Activated naive CD8-positive, alpha-beta T cell treated with anti-CD3 and anti-CD28 coated beads for 36 hours (primary cell): ENCODE measurements around the gene TUBB. TPM values are rescaled to one million over a fixed set of nuclear protein-coding genes. Genes with fewer than 3 reads are reported as not detected.

Experiments
- DNase-seq: peaks from one replicate; pipeline ENCODE4 v3.0.0; 2021
- H3K27ac Mint-ChIP-seq: one replicate; pipeline ENCODE4 v1.8.0; 2022; ENCODE audit warnings: mild to moderate bottlenecking, moderate library complexity, mixed read lengths
- H3K27me3 Mint-ChIP-seq: one replicate; pipeline ENCODE4 v1.8.0; 2022; ENCODE audit warnings: mild to moderate bottlenecking, mixed read lengths
- H3K36me3 Mint-ChIP-seq: one replicate; pipeline ENCODE4 v1.8.0; 2021; ENCODE audit warnings: mild to moderate bottlenecking, mixed read lengths
- H3K4me1 Mint-ChIP-seq: one replicate; pipeline ENCODE4 v1.8.0; 2021; ENCODE audit warnings: mixed read lengths
- H3K4me3 Mint-ChIP-seq: one replicate; pipeline ENCODE4 v1.8.0; 2022; ENCODE audit warnings: mild to moderate bottlenecking, moderate library complexity, mixed read lengths
- H3K9me3 Mint-ChIP-seq: one replicate; pipeline ENCODE4 v1.8.0; 2022; ENCODE audit warnings: mixed read lengths
- total RNA-seq, 2 experiments: library from RNA; stranded (reverse); gene quantifications; one replicate each; pipeline ENCODE4 v1.2.3, GENCODE V29; 2021

Gene TUBB
- total RNA-seq, 2 experiments from 2014 or later: 1,515 to 1,538 TPM

GRCh38 chr6:30685157-30686008 is 34.8 kb upstream of the TUBB start:
- Mint-ChIP-seq H3K27me3 (no peaks in the 10 kb centered on the region), H3K36me3 (peaks cover 63% of the 10 kb centered on the region), H3K27ac (peak overlapping the region; percentile 93), H3K9me3 (no peaks in the 10 kb centered on the region), H3K4me1 (peaks cover 37% of the 10 kb centered on the region), H3K4me3 (peak overlapping the region; percentile 95)
- no peak for DNase-seq

GRCh38 chr6:30686009-30686907 is 33.9 kb upstream of the TUBB start, which contains the start of gene PPP1R18:
Gene PPP1R18, minus strand, starts transcription at chr6:30686645. Its CDS starts 627 bp downstream, at chr6:30686018.
- H3K36me3 Mint-ChIP-seq: peaks cover 55% of the 10 kb centered on the region
- no peaks in the 10 kb centered on the region for H3K9me3 Mint-ChIP-seq
- H3K27me3 Mint-ChIP-seq: no peaks in the 10 kb centered on the region
- H3K4me3 Mint-ChIP-seq: peak within 1 kb of the TSS; percentile 95
- peak; percentile 86 for DNase-seq
- H3K4me1 Mint-ChIP-seq: peaks cover 35% of the 10 kb centered on the region
- peak within 1 kb of the TSS; percentile 93 for H3K27ac Mint-ChIP-seq

- H3K4me1 Mint-ChIP-seq: peaks cover 35% of the 10 kb centered on the region
- H3K36me3 Mint-ChIP-seq: peaks cover 47% of the 10 kb centered on the region
- peak; percentile 83 for DNase-seq
- no peaks in the 10 kb centered on the region for H3K27me3 Mint-ChIP-seq
- H3K4me3 Mint-ChIP-seq: peak overlapping the region; percentile 95
- H3K9me3 Mint-ChIP-seq: no peaks in the 10 kb centered on the region
- H3K27ac Mint-ChIP-seq: peak overlapping the region; percentile 93
These were observed 33.1 kb upstream of the TUBB start for GRCh38 chr6:30686908-30687658.

GRCh38 chr6:30687659-30688431 is 32.3 kb upstream of the TUBB start:
- Mint-ChIP-seq H3K9me3 (no peaks in the 10 kb centered on the region), H3K4me3 (peak overlapping the region; percentile 95), H3K36me3 (peaks cover 40% of the 10 kb centered on the region), H3K4me1 (peaks cover 34% of the 10 kb centered on the region), H3K27me3 (no peaks in the 10 kb centered on the region), H3K27ac (peak overlapping the region; percentile 93)
- DNase-seq: no peak

GRCh38 chr6:30688569-30688968 is 31.6 kb upstream of the TUBB start:
- Mint-ChIP-seq H3K4me1 (peaks cover 34% of the 10 kb centered on the region), H3K4me3 (peak overlapping the region; percentile 95), H3K27ac (peak overlapping the region; percentile 22), H3K27me3 (no peaks in the 10 kb centered on the region), H3K9me3 (no peaks in the 10 kb centered on the region), H3K36me3 (peaks cover 33% of the 10 kb centered on the region)
- no peak for DNase-seq

- Mint-ChIP-seq H3K4me3 (peak overlapping the region; percentile 97), H3K4me1 (peaks cover 34% of the 10 kb centered on the region), H3K9me3 (no peaks in the 10 kb centered on the region), H3K27me3 (no peaks in the 10 kb centered on the region), H3K36me3 (peaks cover 26% of the 10 kb centered on the region), H3K27ac (peak overlapping the region; percentile 87)
- DNase-seq: no peak
These were observed 30.9 kb upstream of the TUBB start for GRCh38 chr6:30689022-30689865.

- no peaks in the 10 kb centered on the region for H3K27me3 Mint-ChIP-seq
- peak overlapping the region; percentile 87 for H3K27ac Mint-ChIP-seq
- H3K4me1 Mint-ChIP-seq: peaks cover 34% of the 10 kb centered on the region
- no peak for DNase-seq
- peaks cover 21% of the 10 kb centered on the region for H3K36me3 Mint-ChIP-seq
- no peaks in the 10 kb centered on the region for H3K9me3 Mint-ChIP-seq
- H3K4me3 Mint-ChIP-seq: peak overlapping the region; percentile 97
These were observed 30.2 kb upstream of the TUBB start for GRCh38 chr6:30689985-30690384.

GRCh38 chr6:30690403-30691207 is 29.5 kb upstream of the TUBB start, which contains the start of gene NRM:
Gene NRM, minus strand, starts transcription at chr6:30690984. Its CDS starts 10 bp downstream, at chr6:30690974.
- no peaks in the 10 kb centered on the region for H3K27me3 Mint-ChIP-seq
- peaks cover 14% of the 10 kb centered on the region for H3K36me3 Mint-ChIP-seq
- H3K4me3 Mint-ChIP-seq: peak within 1 kb of the TSS; percentile 97
- H3K27ac Mint-ChIP-seq: peak within 1 kb of the TSS; percentile 87
- H3K9me3 Mint-ChIP-seq: no peaks in the 10 kb centered on the region
- DNase-seq: peak; percentile 83
- peaks cover 34% of the 10 kb centered on the region for H3K4me1 Mint-ChIP-seq

GRCh38 chr6:30691208-30691847 is 28.8 kb upstream of the TUBB start:
- H3K27me3 Mint-ChIP-seq: no peaks in the 10 kb centered on the region
- no peaks in the 10 kb centered on the region for H3K9me3 Mint-ChIP-seq
- peak overlapping the region; percentile 17 for H3K27ac Mint-ChIP-seq
- H3K4me3 Mint-ChIP-seq: peak overlapping the region; percentile 82
- H3K4me1 Mint-ChIP-seq: peaks cover 34% of the 10 kb centered on the region
- DNase-seq: no peak
- H3K36me3 Mint-ChIP-seq: peaks cover 7% of the 10 kb centered on the region

- H3K27ac Mint-ChIP-seq: no peak overlapping the region
- H3K9me3 Mint-ChIP-seq: no peaks in the 10 kb centered on the region
- H3K36me3 Mint-ChIP-seq: peaks cover 3% of the 10 kb centered on the region
These were observed 23.7 kb upstream of the TUBB start for GRCh38 chr6:30696432-30696831.

GRCh38 chr6:30700340-30700739 is 19.8 kb upstream of the TUBB start:
- Mint-ChIP-seq H3K4me1 (peaks cover 3% of the 10 kb centered on the region), H3K36me3 (peaks cover 18% of the 10 kb centered on the region), H3K4me3 (no peak overlapping the region), H3K27me3 (no peaks in the 10 kb centered on the region), H3K9me3 (no peaks in the 10 kb centered on the region), H3K27ac (no peak overlapping the region)
- DNase-seq: no peak

More at GRCh38 chr6:30696432-30696831, 23.7 kb upstream of the TUBB start:
- Mint-ChIP-seq H3K4me1 (peaks cover 9% of the 10 kb centered on the region), H3K4me3 (no peak overlapping the region), H3K27me3 (no peaks in the 10 kb centered on the region)
- DNase-seq: no peak

- no peak overlapping the region for H3K27ac Mint-ChIP-seq
- DNase-seq: no peak
- no peaks in the 10 kb centered on the region for H3K27me3 Mint-ChIP-seq
- peaks cover 27% of the 10 kb centered on the region for H3K36me3 Mint-ChIP-seq
- H3K4me1 Mint-ChIP-seq: no peaks in the 10 kb centered on the region
- H3K9me3 Mint-ChIP-seq: no peaks in the 10 kb centered on the region
- no peak overlapping the region for H3K4me3 Mint-ChIP-seq
These were observed 17.1 kb upstream of the TUBB start for GRCh38 chr6:30703011-30703410.
